Liver (tissue), 3 donors: ENCODE measurements around the gene MAN1C1.

Experiments used
- EGR1 ChIP-seq, 2 donors: IDR thresholded peaks; 2 replicates each; pipeline ENCODE4 v1.6.1; 2016 to 2018; ENCODE audit warnings: antibody characterized with exemption in 2 of 2, low read depth in 2 of 2
- HNF4A ChIP-seq, 2 donors: conservative IDR thresholded peaks; 2 replicates each; pipeline ENCODE4 v1.6.1; 2016; ENCODE audit warnings: antibody characterized with exemption in 2 of 2, mild to moderate bottlenecking in 2 of 2
- NR2F2 ChIP-seq: IDR thresholded peaks from 2 replicates; pipeline ENCODE4 v1.6.1; 2016; ENCODE audit warnings: antibody characterized with exemption
- RAD21 ChIP-seq, 2 donors: IDR thresholded peaks; 2 replicates each; pipeline ENCODE4 v1.6.1; 2016; ENCODE audit warnings: antibody characterized with exemption in 2 of 2, mild to moderate bottlenecking in 2 of 2
- RXRA ChIP-seq, 2 donors: IDR thresholded peaks; 2 replicates each; pipeline ENCODE4 v1.6.1; 2017 to 2018; ENCODE audit warnings: antibody characterized with exemption in 2 of 2, mild to moderate bottlenecking in 1 of 2
- SP1 ChIP-seq: IDR thresholded peaks from 2 replicates; pipeline ENCODE4 v1.6.1; 2018; ENCODE audit warnings: antibody characterized with exemption, mild to moderate bottlenecking
- TAF1 ChIP-seq: conservative IDR thresholded peaks from 2 replicates; pipeline ENCODE4 v1.6.1; 2016; ENCODE audit warnings: antibody characterized with exemption, mild to moderate bottlenecking
- YY1 ChIP-seq: IDR thresholded peaks from 2 replicates; pipeline ENCODE4 v1.6.1; 2016; ENCODE audit warnings: antibody characterized with exemption, mild to moderate bottlenecking
- TF ChIP-seq, protein P1 (sequence below): fragments of 150-350 bp; IDR thresholded peaks from 2 replicates; pipeline ENCODE4 v1.5.1; 2017; ENCODE audit warnings: improper control_type of control experiment, low read depth, low read length; ENCODE audit not compliant: missing input control
- TF ChIP-seq, protein P2 (sequence below): IDR thresholded peaks from 2 replicates; pipeline ENCODE4 v1.6.1; 2016; ENCODE audit warnings: antibody characterized with exemption, mild to moderate bottlenecking
- TF ChIP-seq, protein P3 (sequence below): IDR thresholded peaks from 2 replicates; pipeline ENCODE4 v1.6.1; 2016; ENCODE audit warnings: antibody characterized with exemption
- TF ChIP-seq, protein P4 (sequence below): IDR thresholded peaks from 2 replicates; pipeline ENCODE4 v1.6.1; 2016; ENCODE audit warnings: antibody characterized with exemption
- donor health status: healthy.
- donor health status: healthy.

DNA sequence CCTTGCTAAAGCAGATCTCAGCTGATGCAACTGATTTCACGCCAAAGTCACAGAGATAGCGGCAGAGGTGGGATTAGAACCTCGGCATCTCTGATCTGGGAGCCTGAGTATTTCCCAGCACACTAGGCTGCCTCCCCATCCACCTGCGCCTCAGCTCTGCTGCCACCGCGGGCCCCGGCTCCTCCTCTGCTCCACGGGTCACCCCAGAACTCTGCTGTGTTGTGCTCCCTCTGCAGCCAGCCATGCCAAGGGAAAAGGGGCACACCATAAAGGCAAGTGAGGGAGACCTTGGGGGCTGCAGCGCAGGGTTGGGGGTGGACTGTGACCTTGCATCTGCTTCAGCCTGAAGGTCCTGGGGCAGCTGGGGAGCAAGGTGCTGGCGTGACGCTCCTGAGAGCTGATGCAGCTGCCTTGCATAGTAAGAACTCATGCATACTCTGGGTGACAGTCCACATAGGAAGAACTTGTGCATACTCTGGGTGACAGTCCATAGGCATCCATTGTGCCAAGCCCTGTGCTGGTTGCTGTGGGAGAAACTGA lies 68.7 kb downstream of the MAN1C1 start:
- TF ChIP-seq, protein P1, sequence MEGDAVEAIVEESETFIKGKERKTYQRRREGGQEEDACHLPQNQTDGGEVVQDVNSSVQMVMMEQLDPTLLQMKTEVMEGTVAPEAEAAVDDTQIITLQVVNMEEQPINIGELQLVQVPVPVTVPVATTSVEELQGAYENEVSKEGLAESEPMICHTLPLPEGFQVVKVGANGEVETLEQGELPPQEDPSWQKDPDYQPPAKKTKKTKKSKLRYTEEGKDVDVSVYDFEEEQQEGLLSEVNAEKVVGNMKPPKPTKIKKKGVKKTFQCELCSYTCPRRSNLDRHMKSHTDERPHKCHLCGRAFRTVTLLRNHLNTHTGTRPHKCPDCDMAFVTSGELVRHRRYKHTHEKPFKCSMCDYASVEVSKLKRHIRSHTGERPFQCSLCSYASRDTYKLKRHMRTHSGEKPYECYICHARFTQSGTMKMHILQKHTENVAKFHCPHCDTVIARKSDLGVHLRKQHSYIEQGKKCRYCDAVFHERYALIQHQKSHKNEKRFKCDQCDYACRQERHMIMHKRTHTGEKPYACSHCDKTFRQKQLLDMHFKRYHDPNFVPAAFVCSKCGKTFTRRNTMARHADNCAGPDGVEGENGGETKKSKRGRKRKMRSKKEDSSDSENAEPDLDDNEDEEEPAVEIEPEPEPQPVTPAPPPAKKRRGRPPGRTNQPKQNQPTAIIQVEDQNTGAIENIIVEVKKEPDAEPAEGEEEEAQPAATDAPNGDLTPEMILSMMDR, result no peak
- TF ChIP-seq RAD21 (IDR thresholded peaks at IDR 0.05), result no peak
- TF ChIP-seq SP1, result no peak
- no peak for TF ChIP-seq EGR1 (IDR thresholded peaks at IDR 0.05; ENCODE audit: low read depth in 2 of 2)
- no peak for TF ChIP-seq TAF1
- no peak for TF ChIP-seq YY1
- no peak for TF ChIP-seq NR2F2
- TF ChIP-seq, protein P2, sequence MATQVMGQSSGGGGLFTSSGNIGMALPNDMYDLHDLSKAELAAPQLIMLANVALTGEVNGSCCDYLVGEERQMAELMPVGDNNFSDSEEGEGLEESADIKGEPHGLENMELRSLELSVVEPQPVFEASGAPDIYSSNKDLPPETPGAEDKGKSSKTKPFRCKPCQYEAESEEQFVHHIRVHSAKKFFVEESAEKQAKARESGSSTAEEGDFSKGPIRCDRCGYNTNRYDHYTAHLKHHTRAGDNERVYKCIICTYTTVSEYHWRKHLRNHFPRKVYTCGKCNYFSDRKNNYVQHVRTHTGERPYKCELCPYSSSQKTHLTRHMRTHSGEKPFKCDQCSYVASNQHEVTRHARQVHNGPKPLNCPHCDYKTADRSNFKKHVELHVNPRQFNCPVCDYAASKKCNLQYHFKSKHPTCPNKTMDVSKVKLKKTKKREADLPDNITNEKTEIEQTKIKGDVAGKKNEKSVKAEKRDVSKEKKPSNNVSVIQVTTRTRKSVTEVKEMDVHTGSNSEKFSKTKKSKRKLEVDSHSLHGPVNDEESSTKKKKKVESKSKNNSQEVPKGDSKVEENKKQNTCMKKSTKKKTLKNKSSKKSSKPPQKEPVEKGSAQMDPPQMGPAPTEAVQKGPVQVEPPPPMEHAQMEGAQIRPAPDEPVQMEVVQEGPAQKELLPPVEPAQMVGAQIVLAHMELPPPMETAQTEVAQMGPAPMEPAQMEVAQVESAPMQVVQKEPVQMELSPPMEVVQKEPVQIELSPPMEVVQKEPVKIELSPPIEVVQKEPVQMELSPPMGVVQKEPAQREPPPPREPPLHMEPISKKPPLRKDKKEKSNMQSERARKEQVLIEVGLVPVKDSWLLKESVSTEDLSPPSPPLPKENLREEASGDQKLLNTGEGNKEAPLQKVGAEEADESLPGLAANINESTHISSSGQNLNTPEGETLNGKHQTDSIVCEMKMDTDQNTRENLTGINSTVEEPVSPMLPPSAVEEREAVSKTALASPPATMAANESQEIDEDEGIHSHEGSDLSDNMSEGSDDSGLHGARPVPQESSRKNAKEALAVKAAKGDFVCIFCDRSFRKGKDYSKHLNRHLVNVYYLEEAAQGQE, result no peak
- TF ChIP-seq, protein P3, sequence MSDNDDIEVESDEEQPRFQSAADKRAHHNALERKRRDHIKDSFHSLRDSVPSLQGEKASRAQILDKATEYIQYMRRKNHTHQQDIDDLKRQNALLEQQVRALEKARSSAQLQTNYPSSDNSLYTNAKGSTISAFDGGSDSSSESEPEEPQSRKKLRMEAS, result no peak
- TF ChIP-seq HNF4A (conservative IDR thresholded peaks at IDR 0.05), result no peak
- TF ChIP-seq, protein P4, sequence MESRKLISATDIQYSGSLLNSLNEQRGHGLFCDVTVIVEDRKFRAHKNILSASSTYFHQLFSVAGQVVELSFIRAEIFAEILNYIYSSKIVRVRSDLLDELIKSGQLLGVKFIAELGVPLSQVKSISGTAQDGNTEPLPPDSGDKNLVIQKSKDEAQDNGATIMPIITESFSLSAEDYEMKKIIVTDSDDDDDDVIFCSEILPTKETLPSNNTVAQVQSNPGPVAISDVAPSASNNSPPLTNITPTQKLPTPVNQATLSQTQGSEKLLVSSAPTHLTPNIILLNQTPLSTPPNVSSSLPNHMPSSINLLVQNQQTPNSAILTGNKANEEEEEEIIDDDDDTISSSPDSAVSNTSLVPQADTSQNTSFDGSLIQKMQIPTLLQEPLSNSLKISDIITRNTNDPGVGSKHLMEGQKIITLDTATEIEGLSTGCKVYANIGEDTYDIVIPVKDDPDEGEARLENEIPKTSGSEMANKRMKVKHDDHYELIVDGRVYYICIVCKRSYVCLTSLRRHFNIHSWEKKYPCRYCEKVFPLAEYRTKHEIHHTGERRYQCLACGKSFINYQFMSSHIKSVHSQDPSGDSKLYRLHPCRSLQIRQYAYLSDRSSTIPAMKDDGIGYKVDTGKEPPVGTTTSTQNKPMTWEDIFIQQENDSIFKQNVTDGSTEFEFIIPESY, result no peak
- no peak for TF ChIP-seq RXRA (IDR thresholded peaks at IDR 0.05)
